HepG2 (cell line): Measurements from ENCODE around the gene TTC5. TPM values are rescaled to one million over a fixed set of nuclear protein-coding genes. Genes with fewer than 3 reads are reported as not detected.

Source experiments
- CHCHD3 ChIP-seq: sonication (generic); formaldehyde crosslinking; IDR thresholded peaks from 2 replicates; pipeline ENCODE4 v1.8.0; 2022; ENCODE audit warnings: mild to moderate bottlenecking, missing genetic modification reagents, moderate library complexity
- CSRNP1 ChIP-seq: sonication (generic); formaldehyde crosslinking; IDR thresholded peaks from 2 replicates; pipeline ENCODE4 v1.8.1; 2023; ENCODE audit warnings: mild to moderate bottlenecking, missing genetic modification reagents
- FLYWCH1 ChIP-seq: sonication (generic); formaldehyde crosslinking; IDR thresholded peaks from 2 replicates; pipeline ENCODE4 v1.8.1; 2023; ENCODE audit warnings: mild to moderate bottlenecking, missing genetic modification reagents
- HIC2 ChIP-seq: sonication (generic); formaldehyde crosslinking; IDR thresholded peaks from 2 replicates; pipeline ENCODE4 v1.9.0; 2022; ENCODE audit warnings: low read depth, missing genetic modification reagents
- HNF4G ChIP-seq, 2 experiments: sonication (generic) in 1 of 2; formaldehyde crosslinking in 1 of 2; IDR thresholded peaks; 2 replicates each; pipeline versions ENCODE4 v1.4.0 to v1.6.1; 2011 to 2020; ENCODE audit warnings: borderline replicate concordance in 2 of 2, low read depth in 2 of 2, mild to moderate bottlenecking in 2 of 2, low read length in 1 of 2, missing genetic modification reagents in 1 of 2, moderate library complexity in 1 of 2
- ISX ChIP-seq: sonication (generic); formaldehyde crosslinking; conservative IDR thresholded peaks from 2 replicates; pipeline ENCODE4 v1.5.0; 2020; ENCODE audit warnings: missing genetic modification reagents
- KLF11 ChIP-seq: IDR thresholded peaks from 2 replicates; pipeline ENCODE4 v1.6.1; 2016; ENCODE audit warnings: missing compliant biosample characterization
- KLF6 ChIP-seq: IDR thresholded peaks from 2 replicates; pipeline ENCODE4 v1.8.0; 2016; ENCODE audit warnings: missing biosample characterization, missing genetic modification reagents
- LCORL ChIP-seq, 2 experiments: fragments of 450-650 bp in 1 of 2; sonication (generic) in 1 of 2; formaldehyde crosslinking in 1 of 2; IDR thresholded peaks; 2 replicates each; pipeline versions ENCODE4 v1.5.0 to v1.6.1; 2017 to 2020; ENCODE audit warnings: antibody characterized with exemption in 1 of 2, missing genetic modification reagents in 1 of 2
- MTA3 ChIP-seq: sonication (generic); formaldehyde crosslinking; IDR thresholded peaks from 2 replicates; pipeline ENCODE4 v1.4.0; 2020; ENCODE audit warnings: missing genetic modification reagents
- PHF20 ChIP-seq: sonication (generic); formaldehyde crosslinking; IDR thresholded peaks from 2 replicates; pipeline ENCODE4 v1.5.0; 2020; ENCODE audit warnings: mild to moderate bottlenecking, missing genetic modification reagents
- POLR2G ChIP-seq: fragments of 200-400 bp; formaldehyde crosslinking; IDR thresholded peaks from 2 replicates; pipeline ENCODE4 v1.6.1; 2018; ENCODE audit warnings: mild to moderate bottlenecking, low read depth, low read length, moderate library complexity
- PRDM4 ChIP-seq: sonication (generic); formaldehyde crosslinking; IDR thresholded peaks from 2 replicates; pipeline ENCODE4 v1.9.0; 2021; ENCODE audit warnings: missing genetic modification reagents, borderline replicate concordance
- TBP ChIP-seq: sonication (generic); formaldehyde crosslinking; IDR thresholded peaks from 2 replicates; pipeline ENCODE4 v1.5.0; 2020; ENCODE audit warnings: missing genetic modification reagents
- ZFP62 ChIP-seq: sonication (generic); formaldehyde crosslinking; IDR thresholded peaks from 2 replicates; pipeline ENCODE4 v1.4.0; 2020; ENCODE audit warnings: missing genetic modification reagents
- ZNF619 ChIP-seq: sonication (generic); formaldehyde crosslinking; IDR thresholded peaks from 2 replicates; pipeline ENCODE4 v1.4.0; 2020; ENCODE audit warnings: mild to moderate bottlenecking, missing genetic modification reagents
- ZSCAN22 ChIP-seq: sonication (generic); formaldehyde crosslinking; IDR thresholded peaks from 2 replicates; pipeline ENCODE4 v1.4.0; 2020; ENCODE audit warnings: mild to moderate bottlenecking, missing genetic modification reagents
- polyA plus RNA-seq, 8 experiments: library from polyadenylated mRNA; depleted of rRNA in 3 of 8; stranded (reverse) in 7 of 8; unstranded in 1 of 8; fragments of >200 nt; fragmentation: Illumina TruSeq in 4 of 8; extraction: Trizol in 4 of 8; gene quantifications; 2 replicates each; pipeline versions ENCODE4 v1.2.1 to v1.2.3, GENCODE V29; 2011 to 2016; ENCODE audit warnings: low read depth in 4 of 8, missing spikeins in 1 of 8, mixed read lengths in 1 of 8; ENCODE audit not compliant: insufficient read depth in 1 of 8
- total RNA-seq, 5 experiments: library from RNA; depleted of rRNA; stranded (reverse); fragments of >200 nt; fragmentation: Illumina TruSeq; extraction: Trizol; gene quantifications; 2 replicates each; pipeline ENCODE4 v1.2.3, GENCODE V29; 2016; ENCODE audit warnings: low read depth in 1 of 5
- TF ChIP-seq, protein P1 (sequence below): sonication (generic); formaldehyde crosslinking; IDR thresholded peaks from 2 replicates; pipeline ENCODE4 v1.8.1; 2023; ENCODE audit warnings: mild to moderate bottlenecking, missing genetic modification reagents, borderline replicate concordance

TTC5 gene
- total and polyA plus RNA-seq, 2 of the 13 experiments (the other 11 are each of a cell fraction or from before 2014, with no cell fraction given) = 8.7 to 28.5 TPM

DNA sequence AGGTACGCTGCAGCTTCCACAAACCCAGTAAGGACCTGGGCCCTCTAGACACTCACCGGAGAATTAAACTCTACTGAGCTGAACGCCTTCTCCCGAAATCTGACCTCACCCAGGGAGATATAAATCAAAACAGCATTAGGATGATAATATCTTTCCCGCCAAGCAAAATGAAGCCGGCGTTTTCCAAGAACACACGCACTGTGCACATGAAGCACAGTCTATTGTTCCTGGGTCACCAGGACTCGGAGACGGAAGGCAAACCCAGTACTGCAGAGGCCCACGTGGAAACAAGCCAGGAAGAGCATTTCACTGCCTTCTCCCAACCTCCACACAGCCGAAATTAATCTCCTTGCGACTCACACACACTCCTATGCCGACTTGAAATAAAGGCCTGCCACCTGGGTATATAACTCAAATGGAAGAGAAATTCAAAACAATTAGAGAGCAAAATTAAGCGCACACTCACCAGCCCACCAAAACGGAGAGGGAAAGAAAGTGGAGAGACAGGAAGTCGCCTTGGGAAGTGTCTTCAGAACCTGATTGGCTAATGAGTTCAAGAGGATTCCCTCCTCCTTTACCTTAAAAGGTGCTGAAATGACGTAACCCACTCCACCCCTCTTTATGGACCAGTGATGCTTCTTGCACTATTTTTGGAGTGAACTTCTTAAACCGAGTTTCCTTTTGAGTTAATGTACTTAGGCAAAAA lies 27.2 kb upstream of the TTC5 start, which contains the start of gene CCNB1IP1 (continued):
- TF ChIP-seq, protein P1, sequence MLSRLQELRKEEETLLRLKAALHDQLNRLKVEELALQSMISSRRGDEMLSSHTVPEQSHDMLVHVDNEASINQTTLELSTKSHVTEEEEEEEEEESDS (CRISPR knock-in tag) = no peak; the same call in 1 of the 2 replicates
- TF ChIP-seq ZSCAN22 (CRISPR knock-in tag) (no peak), HNF4G (IDR thresholded peaks at IDR 0.05; ENCODE audit: borderline replicate concordance, low read depth, low read length) (no peak), HNF4G (CRISPR knock-in tag; IDR thresholded peaks at IDR 0.05; ENCODE audit: borderline replicate concordance, low read depth) (no peak), PHF20 (peak; percentile 69), FLYWCH1 (CRISPR knock-in tag) (0 out of 2 replicates have a peak, but pooled peaks have one; percentile 66), KLF6 (CRISPR knock-in tag) (no peak), ISX (CRISPR knock-in tag) (0 out of 2 replicates have a peak, but pooled peaks have one; percentile 27), LCORL (IDR thresholded peaks at IDR 0.05) (peak; percentile 64; the same call in 1 of the 2 replicates), LCORL (CRISPR knock-in tag; IDR thresholded peaks at IDR 0.05) (no peak), CSRNP1 (CRISPR knock-in tag) (no peak), ZNF619 (CRISPR knock-in tag) (peak; percentile 49; the same call in 1 of the 2 replicates), MTA3 (CRISPR knock-in tag) (no peak), TBP (no peak), PRDM4 (CRISPR knock-in tag) (no peak), POLR2G (peak; percentile 88), ZFP62 (CRISPR knock-in tag) (no peak), HIC2 (no peak), KLF11 (CRISPR knock-in tag) (no peak), CHCHD3 (CRISPR knock-in tag) (no peak)
